ENCODE measurements around the gene TLE3.

DNA sequence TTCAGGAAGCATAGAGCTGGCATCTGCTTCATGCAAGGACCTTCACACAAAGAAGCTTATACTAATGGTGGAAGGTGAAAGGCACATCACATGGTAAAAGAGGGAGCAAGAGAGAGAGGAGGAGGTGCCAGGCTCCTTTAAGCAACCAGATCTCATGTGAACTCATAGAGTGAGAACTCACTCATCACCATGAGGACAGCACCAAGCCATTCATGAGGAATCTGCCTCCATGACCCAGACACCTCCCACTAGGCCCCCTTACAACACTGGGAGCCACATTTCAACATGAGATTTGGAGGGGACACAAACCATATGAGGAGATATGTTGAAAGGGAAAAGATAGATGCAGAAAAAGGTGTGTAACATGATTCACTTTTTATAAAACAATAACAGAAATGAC, 48.4 kb upstream of the TLE3 start:
- TF ChIP-seq POLR2A (IDR thresholded peaks at IDR 0.05; ENCODE audit: low read length) (no peak), GATA1 (IDR thresholded peaks at IDR 0.05; ENCODE audit: low read depth, low read length) (no peak)
